Measurements from ENCODE around the gene IFNB1. TPM values are rescaled to one million over a fixed set of nuclear protein-coding genes. Genes with fewer than 3 reads are reported as not detected.

Gene IFNB1
- total RNA-seq: not detected
- not detected for polyA plus RNA-seq
- long read RNA-seq, donor 1: 0 reads
- long read RNA-seq, donor 2: 0 reads
- long read RNA-seq, donor 3: 0 reads

- ATAC-seq: no peak
- H3K4me1 ChIP-seq: peaks cover 0 to 26% (median 8%) of the 10 kb centered on the region in 9 donors
These were observed at the start of gene IFNB1 for GRCh38 chr9:21077781-21078180. IFNB1 (minus strand) TSS chr9:21077942; CDS start chr9:21077869, 73 bp downstream.

GRCh38 chr9:21121595-21122251 lies 44.0 kb upstream of the IFNB1 start:
- Histone ChIP-seq H3K27ac (no peak overlapping the region), H3K4me3 (no peak overlapping the region), H3K9me3 (no peaks in the 10 kb centered on the region), H3K36me3 (no peaks in the 10 kb centered on the region), H3K27me3 (no peaks in the 10 kb centered on the region), H3K4me1 (peaks cover 0 to 11% (median 0%) of the 10 kb centered on the region in 9 donors)
- intact Hi-C loops (cut with DNase I): no loop called here
- TF ChIP-seq CTCF (IDR thresholded peaks at IDR 0.05): no peak
- no peak for ATAC-seq
- no peak for DNase-seq
- 72 to 88% methylated on average over 4 of the region's 4 CpGs for WGBS, 2 donors

More at GRCh38 chr9:21077781-21078180, at the start of gene IFNB1:
- 94 to 99% methylated on average over 3 of the region's 3 CpGs for WGBS, 2 donors
- Histone ChIP-seq H3K9me3 (no peaks in the 10 kb centered on the region), H3K4me3 (no peak within 1 kb of the TSS), H3K27ac (no peak within 1 kb of the TSS), H3K36me3 (no peaks in the 10 kb centered on the region), H3K27me3 (no peaks in the 10 kb centered on the region)
- TF ChIP-seq CTCF (IDR thresholded peaks at IDR 0.05): no peak
- intact Hi-C loops (cut with DNase I): loop anchor here in 1 of 10 donors (2.0 kb wide), 1 partner anchor 33 kb away; no protein-coding TSS in a partner anchor
- no peak for DNase-seq

GRCh38 chr9:21121079-21121478 lies 43.3 kb upstream of the IFNB1 start:
- WGBS, 2 donors: 90 to 94% methylated on average over 2 of the region's 2 CpGs

More at GRCh38 chr9:21121079-21121478, 43.3 kb upstream of the IFNB1 start:
- Histone ChIP-seq H3K36me3 (no peaks in the 10 kb centered on the region), H3K4me1 (peaks cover 0 to 11% (median 0%) of the 10 kb centered on the region in 9 donors), H3K4me3 (no peak overlapping the region), H3K9me3 (no peaks in the 10 kb centered on the region), H3K27ac (no peak overlapping the region), H3K27me3 (no peaks in the 10 kb centered on the region)
- DNase-seq (no peak), ATAC-seq (no peak)
- TF ChIP-seq CTCF (IDR thresholded peaks at IDR 0.05): no peak
- intact Hi-C loops (cut with DNase I): no loop called here
